PC-3 (cell line): ENCODE data around the gene ENHO.

Source experiments
- EZH2 ChIP-seq: fragments of 300-600 bp; sonication (generic); IDR thresholded peaks from one replicate; pipeline ENCODE4 v1.6.1; 2017; ENCODE audit warnings: antibody characterized with exemption, mild to moderate bottlenecking, low read length; ENCODE audit not compliant: unreplicated experiment
- EZH2phosphoT487 ChIP-seq: fragments of 300-600 bp; sonication (generic); IDR thresholded peaks from 2 replicates; pipeline ENCODE4 v1.6.1; 2018; ENCODE audit warnings: mild to moderate bottlenecking, antibody characterized with exemption, low read length, borderline replicate concordance
- TF ChIP-seq, protein P1 (sequence below): fragments of 300-600 bp; sonication (generic); conservative IDR thresholded peaks from 2 replicates; pipeline ENCODE4 v1.5.1; 2017; ENCODE audit warnings: antibody characterized with exemption, low read depth, mild to moderate bottlenecking, low read length

DNA sequence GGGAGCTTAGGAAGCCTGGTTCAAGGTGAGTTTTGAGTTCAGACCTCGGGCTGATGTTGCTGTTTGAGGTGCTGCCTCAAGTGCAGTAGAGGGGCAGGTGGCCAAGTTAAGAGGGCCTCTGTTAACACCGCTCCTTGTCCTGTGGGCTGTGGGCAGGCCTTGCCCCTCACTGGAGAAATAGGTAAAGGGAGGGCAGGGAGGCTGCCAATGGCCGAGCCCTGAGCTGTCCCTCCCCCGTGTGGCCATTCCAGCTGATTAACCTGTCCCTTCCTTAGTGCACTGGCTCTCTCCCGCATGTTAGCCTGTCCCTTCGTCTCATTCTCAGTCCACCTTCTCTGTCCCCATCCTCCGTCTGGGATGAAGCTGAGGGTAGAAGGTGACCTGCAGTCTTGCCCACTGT lies 45.3 kb upstream of the ENHO start:
- TF ChIP-seq, protein P1, sequence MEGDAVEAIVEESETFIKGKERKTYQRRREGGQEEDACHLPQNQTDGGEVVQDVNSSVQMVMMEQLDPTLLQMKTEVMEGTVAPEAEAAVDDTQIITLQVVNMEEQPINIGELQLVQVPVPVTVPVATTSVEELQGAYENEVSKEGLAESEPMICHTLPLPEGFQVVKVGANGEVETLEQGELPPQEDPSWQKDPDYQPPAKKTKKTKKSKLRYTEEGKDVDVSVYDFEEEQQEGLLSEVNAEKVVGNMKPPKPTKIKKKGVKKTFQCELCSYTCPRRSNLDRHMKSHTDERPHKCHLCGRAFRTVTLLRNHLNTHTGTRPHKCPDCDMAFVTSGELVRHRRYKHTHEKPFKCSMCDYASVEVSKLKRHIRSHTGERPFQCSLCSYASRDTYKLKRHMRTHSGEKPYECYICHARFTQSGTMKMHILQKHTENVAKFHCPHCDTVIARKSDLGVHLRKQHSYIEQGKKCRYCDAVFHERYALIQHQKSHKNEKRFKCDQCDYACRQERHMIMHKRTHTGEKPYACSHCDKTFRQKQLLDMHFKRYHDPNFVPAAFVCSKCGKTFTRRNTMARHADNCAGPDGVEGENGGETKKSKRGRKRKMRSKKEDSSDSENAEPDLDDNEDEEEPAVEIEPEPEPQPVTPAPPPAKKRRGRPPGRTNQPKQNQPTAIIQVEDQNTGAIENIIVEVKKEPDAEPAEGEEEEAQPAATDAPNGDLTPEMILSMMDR = no peak
- TF ChIP-seq EZH2phosphoT487 = no peak
- no peak for TF ChIP-seq EZH2
